ENCODE results near the gene SAA2. TPM values are rescaled to one million over a fixed set of nuclear protein-coding genes. Genes with fewer than 3 reads are reported as not detected.
"Not testable (repeated sequence)": the region's sequence is repeated elsewhere in the genome, so short reads cannot be mapped to it uniquely, and the experiment has no call there.

The SAA2 gene
- total and polyA plus RNA-seq, 9 donors, result 0.10 to 14.7 (median 1.2) TPM; not detected in 4

DNA sequence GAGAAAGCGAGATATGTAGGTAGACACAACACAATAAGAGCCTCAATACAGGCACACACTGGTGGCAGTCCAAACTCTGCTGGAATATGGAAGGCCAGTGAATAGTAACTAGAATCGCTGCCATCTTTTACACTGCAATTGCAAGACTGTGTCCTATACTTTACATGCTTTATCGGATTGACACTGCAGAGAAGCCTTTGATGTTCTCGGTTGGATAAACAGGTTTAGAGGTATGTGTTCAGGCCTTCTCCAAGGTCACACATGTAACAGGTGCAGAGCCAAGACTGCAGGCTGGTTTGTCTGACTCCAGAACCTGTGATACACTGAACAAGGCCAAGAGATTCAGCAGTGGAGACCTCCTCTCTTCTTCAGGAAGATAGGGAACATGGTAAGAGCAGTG is 22.7 kb upstream of the SAA2 start:
- TF ChIP-seq POLR2A (IDR thresholded peaks at IDR 0.05) (no peak), EP300 (IDR thresholded peaks at IDR 0.05) (no peak)
- TF ChIP-seq, protein P1, sequence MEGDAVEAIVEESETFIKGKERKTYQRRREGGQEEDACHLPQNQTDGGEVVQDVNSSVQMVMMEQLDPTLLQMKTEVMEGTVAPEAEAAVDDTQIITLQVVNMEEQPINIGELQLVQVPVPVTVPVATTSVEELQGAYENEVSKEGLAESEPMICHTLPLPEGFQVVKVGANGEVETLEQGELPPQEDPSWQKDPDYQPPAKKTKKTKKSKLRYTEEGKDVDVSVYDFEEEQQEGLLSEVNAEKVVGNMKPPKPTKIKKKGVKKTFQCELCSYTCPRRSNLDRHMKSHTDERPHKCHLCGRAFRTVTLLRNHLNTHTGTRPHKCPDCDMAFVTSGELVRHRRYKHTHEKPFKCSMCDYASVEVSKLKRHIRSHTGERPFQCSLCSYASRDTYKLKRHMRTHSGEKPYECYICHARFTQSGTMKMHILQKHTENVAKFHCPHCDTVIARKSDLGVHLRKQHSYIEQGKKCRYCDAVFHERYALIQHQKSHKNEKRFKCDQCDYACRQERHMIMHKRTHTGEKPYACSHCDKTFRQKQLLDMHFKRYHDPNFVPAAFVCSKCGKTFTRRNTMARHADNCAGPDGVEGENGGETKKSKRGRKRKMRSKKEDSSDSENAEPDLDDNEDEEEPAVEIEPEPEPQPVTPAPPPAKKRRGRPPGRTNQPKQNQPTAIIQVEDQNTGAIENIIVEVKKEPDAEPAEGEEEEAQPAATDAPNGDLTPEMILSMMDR (IDR thresholded peaks at IDR 0.05), result no peak
- Histone ChIP-seq H3K27ac (no peak overlapping the region), H3K36me3 (no peaks in the 10 kb centered on the region), H3K9me3 (no peaks in the 10 kb centered on the region), H3K4me1 (ENCODE audit: insufficient read depth) (no peaks in the 10 kb centered on the region), H3K4me3 (no peak overlapping the region), H3K27me3 (no peaks in the 10 kb centered on the region)
- intact Hi-C loops (cut with DNase I), result no loop called here
- 66 to 77% (median 74%) methylated on average over 4 of the region's 4 CpGs for WGBS, 3 donors
- DNase-seq, result no peak

DNA sequence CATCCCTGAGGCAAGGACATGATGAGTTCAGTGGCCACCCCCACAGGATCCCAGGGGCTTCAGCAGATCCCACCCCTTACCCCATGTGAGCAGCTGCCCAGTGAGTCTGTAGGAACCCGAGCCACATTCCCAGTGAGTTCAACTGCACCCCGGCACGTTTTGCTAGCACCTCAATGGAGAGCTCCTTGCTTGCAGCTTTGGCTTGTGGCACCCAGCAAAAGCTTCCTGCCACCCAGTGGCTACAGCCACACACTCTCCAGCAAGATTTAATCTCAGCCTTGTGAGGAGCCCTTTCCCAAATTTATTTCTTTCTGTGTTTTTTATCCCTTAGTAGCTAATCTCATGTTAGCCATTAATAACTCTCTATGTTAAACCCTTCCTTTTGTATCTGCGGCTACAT is 21.6 kb upstream of the SAA2 start:
- 59 to 65% (median 62%) methylated on average over 4 of the region's 4 CpGs for WGBS, 3 donors
- no peaks in the 10 kb centered on the region for H3K9me3 ChIP-seq
- TF ChIP-seq EP300 (IDR thresholded peaks at IDR 0.05) (no peak), POLR2A (IDR thresholded peaks at IDR 0.05) (no peak)
- TF ChIP-seq, protein P1 (IDR thresholded peaks at IDR 0.05), result no peak
- no peaks in the 10 kb centered on the region for H3K27me3 ChIP-seq
- H3K4me1 ChIP-seq (ENCODE audit: insufficient read depth), result no peaks in the 10 kb centered on the region
- DNase-seq, result no peak
- no peaks in the 10 kb centered on the region for H3K36me3 ChIP-seq
- no peak overlapping the region for H3K27ac ChIP-seq
- H3K4me3 ChIP-seq, result no peak overlapping the region
- intact Hi-C loops (cut with DNase I), result no loop called here

DNA sequence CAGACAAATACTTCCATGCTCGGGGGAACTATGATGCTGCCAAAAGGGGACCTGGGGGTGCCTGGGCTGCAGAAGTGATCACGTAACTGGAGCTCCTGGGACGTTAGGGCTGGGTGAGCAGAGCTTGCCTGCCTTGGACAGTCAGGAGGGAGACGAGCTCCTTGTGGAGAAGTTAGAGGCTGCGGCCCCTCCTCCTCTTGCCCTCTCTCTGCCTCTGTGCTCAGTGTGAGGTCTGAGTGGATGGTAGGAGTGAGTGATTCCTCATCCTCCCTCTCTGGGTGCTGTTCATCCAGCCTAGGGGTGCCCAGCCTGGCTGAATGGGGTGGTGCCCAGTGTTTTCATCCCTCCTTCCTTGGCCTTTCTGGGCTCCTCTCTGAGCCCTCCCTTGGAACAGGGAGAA is 20.8 kb upstream of the SAA2 start:
- H3K9me3 ChIP-seq; intact Hi-C loops (cut with DNase I); H3K36me3 ChIP-seq; H3K4me3 ChIP-seq; H3K4me1 ChIP-seq (ENCODE audit: insufficient read depth); DNase-seq; H3K27ac ChIP-seq; H3K27me3 ChIP-seq: not testable (repeated sequence)
- WGBS, 3 donors, result 41 to 71% (median 53%) methylated on average over 1 to 3 of the region's 5 CpGs

DNA sequence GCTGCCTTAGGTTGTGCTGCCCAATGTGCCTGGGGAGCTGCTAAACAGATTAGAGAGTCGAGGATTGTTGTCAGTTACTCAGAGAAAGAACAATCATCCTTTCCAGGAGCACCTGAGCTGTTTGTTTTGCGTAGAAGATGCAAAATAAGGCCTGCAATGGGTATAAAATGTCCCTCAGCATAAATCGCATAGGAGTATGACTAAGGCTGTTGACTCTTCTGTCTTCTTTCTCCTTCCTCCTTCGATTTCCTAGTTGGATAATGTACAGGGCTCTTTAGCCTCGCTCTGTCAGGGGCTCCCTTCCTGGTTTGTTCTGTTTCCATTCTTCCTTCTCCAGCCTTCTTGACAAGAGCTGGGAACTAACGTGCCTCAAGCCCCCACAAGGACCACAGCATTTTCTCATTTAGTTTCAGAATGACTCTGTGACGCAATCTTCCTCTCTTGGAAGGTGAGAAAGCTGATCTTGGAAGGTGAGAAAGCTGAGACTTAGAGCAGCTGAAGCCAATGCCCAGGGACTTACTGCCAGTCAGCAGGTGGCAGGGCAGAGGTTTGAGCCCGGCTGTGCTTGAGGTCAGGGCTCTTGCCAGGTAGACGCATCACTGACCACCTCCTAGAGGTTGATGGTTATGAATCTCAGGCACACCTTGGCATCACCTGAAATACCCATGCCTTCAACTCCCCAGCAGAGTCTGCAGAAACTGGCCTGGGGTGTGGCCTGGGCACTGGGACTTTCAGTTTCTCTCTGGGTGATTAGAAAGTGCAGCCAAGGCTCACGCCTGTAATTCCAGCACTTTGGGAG is 19.1 kb upstream of the SAA2 start:
- H3K4me1 ChIP-seq (ENCODE audit: insufficient read depth); H3K36me3 ChIP-seq; intact Hi-C loops (cut with DNase I); H3K9me3 ChIP-seq; H3K27me3 ChIP-seq; DNase-seq; H3K4me3 ChIP-seq; H3K27ac ChIP-seq: not testable (repeated sequence)
- 67 to 91% (median 90%) methylated on average over 4 to 7 of the region's 10 CpGs for WGBS, 3 donors

DNA sequence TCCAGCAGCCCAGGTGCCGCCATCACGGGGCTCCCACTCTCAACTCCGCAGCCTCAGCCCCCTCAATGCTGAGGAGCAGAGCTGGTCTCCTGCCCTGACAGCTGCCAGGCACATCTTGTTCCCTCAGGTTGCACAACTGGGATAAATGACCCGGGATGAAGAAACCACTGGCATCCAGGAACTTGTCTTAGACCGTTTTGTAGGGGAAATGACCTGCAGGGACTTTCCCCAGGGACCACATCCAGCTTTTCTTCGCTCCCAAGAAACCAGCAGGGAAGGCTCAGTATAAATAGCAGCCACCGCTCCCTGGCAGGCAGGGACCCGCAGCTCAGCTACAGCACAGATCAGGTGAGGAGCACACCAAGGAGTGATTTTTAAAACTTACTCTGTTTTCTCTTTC is 17.5 kb upstream of the SAA2 start, which contains the start of gene SAA1:
TSS of gene SAA1 (plus strand) at position 316 of the 400 bp plus-strand sequence. CDS start 624 bp downstream, outside the sequence.
- Histone ChIP-seq H3K4me1 (ENCODE audit: insufficient read depth) (no peaks in the 10 kb centered on the region), H3K4me3 (no peak within 1 kb of the TSS), H3K36me3 (no peaks in the 10 kb centered on the region), H3K27me3 (no peaks in the 10 kb centered on the region), H3K27ac (no peak within 1 kb of the TSS), H3K9me3 (no peaks in the 10 kb centered on the region)
- TF ChIP-seq, protein P1 (IDR thresholded peaks at IDR 0.05), result no peak
- no peak for TF ChIP-seq POLR2A (IDR thresholded peaks at IDR 0.05)
- TF ChIP-seq EP300 (IDR thresholded peaks at IDR 0.05), result no peak
- WGBS, 3 donors, result 60 to 64% (median 61%) methylated on average over 8 of the region's 8 CpGs
- intact Hi-C loops (cut with DNase I), result no loop called here
- no peak for DNase-seq

All from ovary (tissue), 9 donors.